Measurements from ENCODE around the gene ANKS1B.
"Not testable (repeated sequence)": the region's sequence is repeated elsewhere in the genome, so short reads cannot be mapped to it uniquely, and the experiment has no call there.

ANKS1B gene

DNA sequence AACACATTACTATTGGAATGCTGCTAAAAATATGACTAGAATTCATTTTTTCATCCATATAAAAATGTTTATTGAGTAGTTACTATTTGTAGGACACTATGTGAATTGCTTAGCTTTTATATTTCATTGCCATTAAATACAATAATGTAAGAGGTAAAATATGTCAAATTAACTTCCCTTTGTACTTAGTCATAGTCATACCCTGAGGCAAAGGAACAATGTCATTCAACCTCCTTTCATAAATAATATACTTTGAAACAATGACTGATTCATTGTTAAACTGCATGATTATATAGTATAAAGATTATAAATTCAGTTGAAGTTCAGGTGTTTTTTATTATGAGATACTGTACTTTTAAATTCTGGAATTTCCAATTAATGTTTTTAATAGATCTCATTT lies 232.0 kb downstream of the ANKS1B start:
- DNase-seq, result no peak

DNA sequence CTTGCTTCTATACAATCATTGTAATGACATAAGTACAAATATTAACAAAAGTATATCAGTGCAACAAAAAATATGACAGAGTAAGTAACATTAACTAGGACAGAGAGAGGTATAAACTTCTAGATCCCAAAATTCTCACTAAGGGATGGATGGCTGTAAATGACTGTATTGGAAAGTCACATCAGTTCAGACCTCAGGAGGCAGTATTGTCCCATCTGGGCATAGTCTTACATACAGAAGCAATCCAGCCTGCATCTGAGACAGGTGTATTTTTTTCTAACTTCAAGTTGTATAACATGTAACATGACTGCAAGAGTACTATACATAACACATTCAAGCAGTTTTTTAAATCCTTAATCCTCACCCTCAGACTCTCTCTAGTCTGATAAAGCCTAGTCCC lies 238.2 kb downstream of the ANKS1B start:
- DNase-seq, result no peak

DNA sequence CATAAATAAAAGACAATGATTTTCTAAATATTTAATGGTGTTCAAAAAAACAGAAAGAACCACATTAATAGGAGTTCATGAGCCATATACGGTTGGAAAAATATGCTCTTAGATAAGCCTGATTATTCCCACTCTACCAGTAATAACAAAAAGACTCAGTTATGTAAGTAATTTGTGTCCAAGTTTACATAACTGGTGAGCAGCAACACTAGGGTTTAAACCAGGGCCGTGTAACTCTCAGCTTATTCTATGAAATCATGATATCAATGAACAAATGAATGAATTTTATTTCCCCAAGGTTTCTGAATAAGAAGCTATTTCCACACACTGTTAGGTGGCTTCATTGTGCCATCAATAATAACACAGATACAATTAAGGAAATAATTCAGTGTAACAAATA lies 238.8 kb downstream of the ANKS1B start:
- DNase-seq, result no peak

DNA sequence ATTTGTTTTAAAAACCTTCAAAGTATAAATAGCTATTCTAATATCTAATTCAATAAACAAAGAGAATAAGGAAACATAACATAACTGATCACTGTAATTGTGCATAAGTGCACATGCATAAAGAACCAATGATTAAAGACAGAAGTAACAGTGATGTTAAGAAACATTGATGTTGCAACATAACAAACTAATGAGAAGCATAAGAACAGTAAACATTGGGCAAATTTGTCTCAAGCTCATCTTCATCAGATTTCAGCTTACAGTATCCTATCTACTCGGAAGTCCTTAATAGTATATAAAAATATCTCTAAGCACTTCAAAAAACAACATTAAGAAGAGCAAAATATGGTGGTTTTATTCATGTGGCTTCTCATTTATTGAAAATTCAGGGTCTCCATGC lies 239.6 kb downstream of the ANKS1B start:
- DNase-seq, result no peak

DNA sequence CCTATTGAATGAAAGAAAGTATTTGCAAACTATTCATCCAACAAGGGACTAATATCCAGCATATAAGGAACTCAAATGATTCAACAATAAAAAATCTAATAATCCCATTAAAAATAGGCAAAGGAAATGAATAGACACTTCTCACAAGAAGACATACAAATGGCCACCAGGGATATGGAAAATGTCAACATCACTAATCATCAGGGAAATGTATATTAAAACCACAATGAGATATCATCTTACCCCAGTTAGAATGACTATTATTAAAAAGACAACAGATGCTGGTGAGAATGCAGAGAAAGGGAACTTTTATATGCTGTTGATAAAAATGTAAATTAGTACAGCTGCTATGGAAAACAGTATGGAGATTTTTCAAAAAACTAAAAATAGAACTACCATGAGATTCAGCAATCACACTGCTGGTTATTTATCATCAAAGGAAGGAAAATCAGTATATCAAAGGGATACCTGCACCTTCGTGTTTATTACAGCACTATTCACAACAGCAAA lies 247.9 kb downstream of the ANKS1B start:
- no peak for DNase-seq

DNA sequence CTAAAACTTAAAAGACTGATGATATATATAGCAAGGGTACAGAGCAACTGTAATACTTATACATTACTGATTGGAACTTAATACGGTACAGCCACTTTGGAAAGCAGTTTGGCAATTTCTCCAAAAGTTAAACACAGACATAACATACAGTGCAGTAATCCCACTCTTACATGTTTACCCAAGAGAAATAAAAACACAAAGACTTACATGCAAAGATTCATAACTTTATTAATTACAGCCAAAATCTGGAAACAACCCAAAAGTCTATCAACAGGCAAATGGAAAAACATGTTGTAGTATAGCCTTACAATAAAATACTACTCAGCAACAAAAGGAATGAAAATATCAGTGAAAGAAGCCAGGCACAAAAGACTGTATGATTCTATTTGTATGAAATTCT lies 252.6 kb downstream of the ANKS1B start:
- no peak for DNase-seq

DNA sequence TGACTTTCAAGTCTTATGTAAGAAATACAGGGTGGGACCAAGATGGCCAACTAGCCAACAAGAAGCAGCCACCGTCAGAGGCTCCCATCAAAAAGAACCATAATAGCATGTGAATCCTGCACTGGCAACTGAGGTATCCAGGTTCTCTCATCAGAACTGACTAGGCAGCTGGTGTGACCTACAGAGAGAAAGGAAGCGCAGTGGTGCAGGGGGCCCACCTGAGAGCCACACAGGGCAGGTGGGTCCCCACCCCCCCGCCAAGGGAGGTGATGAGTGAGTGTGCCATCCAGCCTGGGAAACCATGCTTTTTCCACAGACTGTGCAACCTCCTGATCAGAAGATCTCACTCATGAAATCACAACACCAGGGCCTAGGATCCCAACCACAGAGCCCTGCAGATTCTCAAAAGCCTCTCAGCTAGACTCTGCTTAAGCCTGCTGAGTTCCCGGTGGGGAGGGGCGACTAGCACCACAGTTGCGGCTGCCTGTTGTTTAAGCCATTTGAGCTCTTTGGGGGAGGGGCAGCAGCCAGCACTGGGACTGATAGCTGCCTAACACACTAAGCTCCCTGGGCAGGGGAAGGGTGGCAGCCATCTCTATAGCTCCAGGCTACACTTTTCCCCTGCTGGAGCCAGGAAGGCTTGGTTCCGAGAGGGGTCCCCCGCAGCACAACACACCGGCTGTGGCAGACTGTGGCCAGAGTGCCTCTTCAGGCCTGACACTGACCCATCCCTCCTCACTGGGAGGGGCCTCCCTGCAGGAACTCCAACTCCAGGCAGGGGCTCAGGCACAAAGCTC lies 261.8 kb downstream of the ANKS1B start:
- no peak for DNase-seq

DNA sequence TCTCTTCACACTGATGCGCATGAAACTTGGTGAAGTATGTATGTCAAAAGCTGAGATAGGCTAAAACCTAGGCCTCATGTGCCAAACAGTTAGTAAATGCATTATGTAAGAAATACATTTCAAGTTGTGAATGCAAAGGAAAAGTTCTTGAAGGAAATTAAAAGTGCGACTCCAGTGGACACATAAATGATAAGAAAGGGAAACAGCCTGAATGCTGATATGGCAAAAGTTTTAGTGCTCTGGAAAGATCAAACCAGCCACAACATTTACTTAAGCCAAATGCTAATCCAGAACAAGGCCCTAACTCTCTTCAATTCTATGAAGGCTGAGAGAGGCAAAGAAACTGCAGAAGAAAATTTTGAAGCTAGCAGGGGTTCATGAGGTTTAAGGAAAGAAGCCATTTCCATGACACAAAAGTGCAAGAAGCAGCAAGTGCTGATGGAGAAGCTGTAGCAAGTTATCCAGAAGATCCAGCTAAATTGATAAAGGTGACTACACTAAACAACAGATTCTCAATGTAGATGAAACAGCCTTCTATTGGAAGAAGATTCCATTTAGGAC lies 262.9 kb downstream of the ANKS1B start:
- DNase-seq, result no peak

DNA sequence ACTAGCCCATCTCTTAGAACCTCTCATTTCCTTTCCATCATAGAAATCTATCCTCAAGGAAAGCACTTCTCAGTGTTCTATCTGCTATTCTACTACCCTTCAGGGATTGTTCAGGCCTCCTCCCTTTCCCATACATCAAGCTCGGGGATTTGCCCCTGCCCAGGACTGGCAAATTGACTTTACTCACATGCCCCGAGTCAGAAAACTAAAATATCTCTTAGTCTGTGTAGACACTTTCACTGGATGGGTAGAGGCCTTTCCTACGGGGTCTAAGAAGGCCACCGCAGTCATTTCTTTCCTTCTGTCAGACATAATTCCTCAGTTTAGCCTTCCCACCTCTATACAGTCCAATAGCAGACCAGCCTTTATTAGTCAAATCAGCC lies 264.7 kb downstream of the ANKS1B start:
- not testable (repeated sequence) for DNase-seq

DNA sequence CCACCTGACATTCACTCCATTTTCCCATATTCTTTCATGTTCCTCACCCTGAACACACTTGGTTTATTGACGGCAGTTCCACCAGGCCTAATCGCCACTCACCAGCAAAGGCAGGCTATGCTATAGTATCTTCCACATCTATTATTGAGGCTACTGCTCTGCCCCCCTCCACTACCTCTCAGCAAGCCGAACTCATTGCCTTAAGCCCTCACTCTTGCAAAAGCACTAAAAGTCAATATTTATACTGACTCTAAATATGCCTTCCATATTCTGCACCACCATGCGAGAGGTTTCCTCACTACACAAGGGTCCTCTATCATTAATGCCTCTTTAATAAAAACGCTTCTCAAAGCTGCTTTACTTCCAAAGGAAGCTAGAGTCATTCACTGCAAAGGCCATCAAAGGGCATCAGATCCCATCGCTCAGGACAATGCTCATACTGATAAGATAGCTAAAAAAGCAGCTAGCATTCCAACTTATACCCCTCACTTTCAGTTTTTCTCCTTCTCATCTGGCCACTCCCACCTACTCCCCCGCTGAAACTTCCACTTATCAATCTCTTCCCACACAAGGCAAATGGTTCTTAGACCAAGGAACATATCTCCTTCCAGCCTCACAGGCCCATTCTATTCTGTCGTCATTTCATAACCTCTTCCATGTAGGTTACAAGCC lies 265.2 kb downstream of the ANKS1B start:
- DNase-seq, result not testable (repeated sequence)

DNA sequence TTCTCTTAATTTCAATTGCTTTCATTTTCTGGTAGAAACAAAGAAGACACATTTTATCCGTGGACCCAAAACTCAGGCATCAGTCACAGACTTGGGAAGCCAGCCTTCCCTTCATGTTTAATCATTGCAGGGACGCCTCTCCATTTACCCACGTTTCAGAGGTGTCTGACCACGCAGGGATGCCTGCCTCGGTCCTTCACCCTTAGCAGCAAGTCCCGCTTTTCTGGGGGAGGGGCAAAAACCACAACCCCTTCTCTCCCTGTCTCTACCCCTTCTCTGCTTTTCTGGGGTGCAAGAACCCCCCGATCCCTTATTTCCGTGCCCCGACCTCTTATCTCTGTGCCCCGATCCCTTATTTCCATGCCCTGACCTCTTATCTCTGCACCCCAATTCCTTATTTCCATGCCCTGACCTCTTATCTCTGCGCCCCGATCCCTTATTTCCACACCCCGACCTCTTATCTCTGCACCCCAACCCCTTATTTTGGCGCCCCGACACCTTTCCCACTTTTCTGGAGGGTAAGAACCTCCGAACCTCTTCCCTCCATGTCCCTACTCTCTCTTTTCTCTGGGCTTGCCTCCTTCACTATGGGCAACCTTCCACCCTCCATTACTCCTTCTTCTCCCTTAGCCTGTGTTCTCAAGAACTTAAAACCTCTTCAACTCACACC lies 268.8 kb downstream of the ANKS1B start:
- DNase-seq, result not testable (repeated sequence)

DNA sequence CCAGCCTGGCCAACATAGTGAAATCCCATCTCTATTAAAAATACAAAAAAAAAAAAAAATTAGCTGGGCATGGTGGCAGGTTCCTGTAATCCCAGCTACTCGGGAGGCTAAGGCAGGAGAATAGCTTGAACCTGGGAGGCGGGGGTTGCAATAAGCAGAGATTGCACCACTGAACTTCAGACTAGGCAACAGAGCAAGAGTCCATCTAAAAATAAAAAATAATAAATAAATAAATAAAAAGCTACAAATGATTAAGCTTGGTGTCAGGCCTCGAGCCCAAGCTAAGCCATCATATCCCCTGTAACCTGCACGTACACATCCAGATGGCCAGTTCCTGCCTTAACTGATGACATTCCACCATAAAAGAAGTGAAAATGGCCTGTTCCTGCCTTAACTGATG lies 269.8 kb downstream of the ANKS1B start:
- not testable (repeated sequence) for DNase-seq

DNA sequence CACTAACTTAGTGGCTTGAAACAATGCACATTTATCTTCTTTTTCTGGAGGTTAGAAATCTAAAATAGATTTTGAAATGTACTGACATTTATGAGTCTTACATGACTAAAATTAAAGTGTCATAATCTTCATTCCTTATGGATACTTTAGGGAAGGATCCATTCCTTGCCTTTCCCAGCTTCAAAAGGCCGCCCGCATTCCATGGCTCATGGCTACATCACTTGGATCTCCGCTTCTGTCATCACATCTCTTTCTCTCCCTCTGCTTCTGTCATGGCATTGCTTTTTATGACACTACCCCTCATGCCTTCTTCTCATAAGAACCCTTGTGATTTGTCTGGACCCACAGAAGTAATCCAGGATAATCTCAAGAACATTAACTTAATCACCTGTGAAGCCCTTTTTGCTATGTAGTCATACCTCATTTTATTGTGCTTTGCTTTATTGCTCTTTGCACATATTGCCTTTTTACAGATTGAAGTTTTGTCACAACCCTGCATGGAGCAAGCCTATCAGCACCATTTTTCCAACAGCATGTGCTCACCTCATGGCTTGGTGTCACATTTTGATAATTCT lies 270.7 kb downstream of the ANKS1B start:
- DNase-seq, result no peak

DNA sequence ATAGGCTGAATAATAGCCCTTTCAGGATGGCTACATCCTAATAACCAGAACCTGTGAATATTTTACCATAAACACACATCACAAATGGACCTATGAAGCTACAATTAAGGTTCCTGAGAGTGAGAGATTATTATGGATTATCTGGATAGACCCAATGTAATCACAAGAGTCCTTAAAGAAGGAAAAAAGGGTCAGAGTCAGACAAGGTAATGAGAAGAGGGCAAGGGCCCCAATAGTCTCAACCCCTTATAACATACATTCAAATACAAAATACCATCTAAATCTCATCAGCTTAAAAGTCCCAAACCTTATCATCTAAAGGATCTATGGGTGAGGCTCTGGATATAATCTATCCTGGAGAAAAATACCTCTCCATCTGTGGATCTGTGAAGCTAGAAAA lies 272.5 kb downstream of the ANKS1B start:
- DNase-seq, result no peak

DNA sequence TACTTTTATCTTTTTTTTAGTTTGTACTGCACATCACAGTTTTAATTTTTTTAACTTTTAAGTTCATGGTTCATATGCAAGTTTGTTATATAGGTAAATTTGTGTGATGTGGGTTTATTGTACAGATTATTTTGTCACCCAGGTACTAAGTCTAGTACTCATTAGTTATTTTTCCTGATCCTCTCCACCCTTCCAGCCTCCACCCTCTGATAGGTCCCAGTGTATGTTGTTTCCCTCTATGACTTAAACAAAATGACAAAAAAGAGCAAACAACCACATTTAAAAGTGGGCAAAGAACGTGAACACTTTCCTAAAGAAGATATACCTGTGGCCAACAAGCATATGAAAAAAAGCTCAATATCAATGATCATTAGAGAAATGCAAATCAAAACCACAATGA lies 273.5 kb downstream of the ANKS1B start:
- no peak for DNase-seq

DNA sequence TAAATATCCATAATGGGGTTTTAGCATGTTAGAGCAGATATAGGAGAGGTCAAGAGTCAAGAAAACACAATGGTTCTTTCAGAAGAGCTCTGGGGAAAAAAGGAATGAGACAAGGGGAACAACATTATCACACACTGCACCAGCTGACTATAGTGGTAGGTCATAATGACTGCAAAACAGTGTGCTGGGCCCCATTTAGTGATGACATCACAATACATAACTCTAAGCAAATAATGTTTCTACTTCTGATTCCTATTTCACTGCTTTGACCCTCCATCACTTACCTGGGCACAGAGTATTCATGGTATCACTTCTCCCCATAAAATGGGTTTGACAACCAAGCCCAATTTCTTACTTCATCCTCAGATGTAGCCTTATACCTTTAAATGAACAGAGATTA lies 275.1 kb downstream of the ANKS1B start:
- no peak for DNase-seq

DNA sequence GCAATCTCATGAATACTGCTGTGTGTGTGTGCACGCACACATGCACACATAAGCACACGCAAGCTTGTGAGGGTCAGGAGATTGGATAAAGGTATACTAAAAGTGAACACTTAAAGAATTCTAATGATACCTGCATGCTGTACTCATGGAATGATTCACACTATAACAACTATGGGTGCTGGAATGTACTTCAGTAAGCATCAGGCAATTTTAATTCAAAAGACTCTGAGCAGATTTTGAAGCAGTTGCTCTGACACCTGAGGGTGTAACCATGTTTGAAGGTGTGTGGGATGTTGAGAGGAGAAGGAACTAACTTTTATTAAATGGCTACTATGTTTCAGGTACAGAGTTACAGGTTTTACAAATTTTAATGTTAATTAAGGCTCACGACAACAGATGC lies 275.6 kb downstream of the ANKS1B start:
- no peak for DNase-seq

DNA sequence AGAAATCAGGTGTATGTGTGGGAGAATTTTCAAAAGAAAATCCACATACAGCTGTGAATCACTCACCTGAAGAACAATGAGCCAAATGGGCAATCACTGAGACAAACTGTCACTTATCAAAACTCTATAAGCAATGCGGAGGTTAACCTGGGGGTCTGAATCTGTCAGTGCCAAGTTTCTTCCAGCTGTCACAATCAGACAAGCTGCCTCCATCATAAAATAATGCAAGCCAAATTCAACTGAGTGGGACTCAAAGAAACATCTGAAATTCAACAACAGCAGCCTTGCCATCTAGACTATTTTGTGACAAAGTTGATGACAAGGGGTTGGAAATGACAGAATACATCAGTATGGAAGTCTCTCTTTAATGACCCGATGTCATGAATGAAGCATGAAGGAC lies 276.9 kb downstream of the ANKS1B start:
- DNase-seq, result no peak

DNA sequence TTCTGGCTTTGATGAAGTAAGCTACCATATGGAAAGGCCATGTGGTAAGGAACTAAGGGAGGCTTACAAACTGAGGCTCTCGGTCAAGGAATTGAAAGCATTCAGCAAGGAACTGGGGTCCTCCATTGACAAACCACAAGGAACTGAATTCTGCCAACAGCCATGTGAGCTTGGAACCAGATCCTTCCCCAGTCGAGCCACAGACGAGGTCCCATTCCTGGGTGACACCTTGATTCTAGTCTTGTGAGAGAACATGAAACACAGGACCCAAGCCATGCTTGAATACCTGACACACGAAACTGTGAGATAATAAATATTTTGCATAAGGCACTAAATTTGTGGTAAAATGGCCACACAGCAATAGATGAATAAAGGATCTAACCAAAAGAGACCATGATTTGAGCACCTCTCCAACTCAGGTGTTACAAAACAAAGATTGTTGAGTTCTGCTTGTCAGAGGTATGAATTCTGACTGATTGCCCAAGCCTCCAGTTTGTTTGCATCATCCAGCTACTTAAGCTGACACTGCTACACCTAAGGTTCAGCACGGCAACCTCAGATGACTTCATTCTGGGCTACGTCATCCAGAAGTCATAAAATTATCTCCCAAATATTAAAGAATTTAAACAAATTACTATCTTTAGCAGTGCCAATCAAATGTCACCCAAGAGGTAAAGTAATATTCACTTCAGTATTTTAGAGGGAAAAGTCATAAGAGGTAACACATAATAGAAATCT lies 277.8 kb downstream of the ANKS1B start:
- DNase-seq, result no peak

DNA sequence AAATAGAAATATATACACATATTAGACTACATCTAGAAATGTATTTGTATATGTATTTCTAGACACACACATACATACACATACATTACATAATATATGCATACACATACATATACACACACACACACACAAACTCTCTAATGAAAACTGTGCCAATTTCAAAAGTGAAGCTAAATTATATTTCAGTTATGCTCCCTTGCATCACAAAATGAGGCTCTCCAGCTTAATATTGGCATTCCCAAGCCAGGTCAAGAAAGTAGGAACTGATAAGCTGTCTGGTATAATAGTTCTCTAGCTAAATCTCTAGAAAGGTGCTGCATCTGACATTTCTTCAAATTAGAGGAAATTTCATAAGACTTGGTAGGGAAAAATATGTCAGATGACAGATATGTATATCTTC lies 280.3 kb downstream of the ANKS1B start:
- DNase-seq, result no peak

DNA sequence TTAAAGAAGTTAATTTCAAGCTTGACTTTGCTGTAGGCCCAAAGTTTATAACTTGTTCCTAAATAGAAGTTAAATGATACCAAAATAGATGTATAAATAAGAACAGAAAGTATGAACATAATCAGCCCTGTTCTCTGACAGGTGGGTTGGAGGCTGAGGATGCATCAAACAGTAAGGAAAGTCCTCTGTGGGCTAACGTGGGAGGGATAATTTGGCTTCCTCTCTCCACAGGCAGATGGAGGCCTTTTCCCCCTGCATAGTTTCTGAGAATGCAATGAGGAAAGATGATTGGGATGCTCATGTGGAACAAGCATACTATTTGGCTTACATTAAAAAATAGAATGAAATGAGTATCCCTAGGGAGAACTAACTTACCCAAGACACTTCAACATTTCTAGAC lies 280.7 kb downstream of the ANKS1B start:
- DNase-seq, result no peak

DNA sequence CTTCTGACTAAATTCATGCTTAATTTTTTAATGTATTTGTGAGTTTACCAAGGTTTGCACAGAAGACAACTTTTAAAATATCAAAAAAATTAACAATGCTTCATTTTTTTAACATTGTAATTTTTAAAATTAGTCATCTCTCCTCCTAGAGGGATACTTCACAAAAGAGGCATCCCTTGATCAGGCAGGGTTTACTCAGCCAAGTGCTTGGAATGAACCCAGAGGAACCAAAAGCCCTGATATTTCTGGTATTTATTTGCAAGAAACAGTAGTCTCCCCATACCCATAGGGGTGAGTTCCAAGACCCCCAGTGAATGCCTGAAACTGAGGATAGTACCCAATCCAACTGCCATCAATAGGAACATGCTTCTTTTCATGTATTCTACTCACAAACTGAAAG lies 284.7 kb downstream of the ANKS1B start:
- no peak for DNase-seq

DNA sequence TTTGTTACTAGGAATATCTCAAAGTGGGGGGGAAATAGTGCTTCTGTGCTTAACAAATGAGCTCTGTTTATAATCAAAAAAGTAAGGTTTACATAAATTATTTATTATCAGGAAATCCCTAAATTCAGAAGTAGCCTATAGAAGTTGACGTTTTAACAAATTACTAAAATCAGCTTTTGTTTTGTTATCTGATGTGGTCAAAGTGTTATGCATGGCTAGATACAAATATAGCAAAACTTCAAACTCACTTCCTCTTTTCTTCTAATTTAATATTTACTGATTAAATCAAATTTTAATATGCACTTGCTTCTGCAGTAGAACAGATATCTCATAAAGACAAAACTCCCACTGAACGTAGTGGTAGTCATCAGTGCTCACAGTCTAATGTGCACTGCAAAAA lies 289.7 kb downstream of the ANKS1B start:
- no peak for DNase-seq
